NCI-H1694 treated with DMSO at 0.1 percent for 48 hours (cell line): Measurements from ENCODE around the gene TBC1D22A.
"Not testable (repeated sequence)": the region's sequence is repeated elsewhere in the genome, so short reads cannot be mapped to it uniquely, and the experiment has no call there.

Experiments
- DNase-seq: peaks from one replicate; lab custom pipeline; 2025; lab: John Stamatoyannopoulos, UW

TBC1D22A gene

GRCh38 chr22:46813816-46814597 is 51.6 kb downstream of the TBC1D22A start:
- no peak for DNase-seq

- DNase-seq = no peak
These were observed 52.7 kb downstream of the TBC1D22A start for GRCh38 chr22:46815132-46815531.

- no peak for DNase-seq
These were observed 53.1 kb downstream of the TBC1D22A start for GRCh38 chr22:46815559-46815895.

GRCh38 chr22:46815896-46816731 is 53.7 kb downstream of the TBC1D22A start:
- no peak for DNase-seq

- not testable (repeated sequence) for DNase-seq
These were observed 54.9 kb downstream of the TBC1D22A start for GRCh38 chr22:46817390-46817789.

GRCh38 chr22:46823248-46823647 is 60.8 kb downstream of the TBC1D22A start:
- DNase-seq = no peak

- DNase-seq = no peak
These were observed 61.2 kb downstream of the TBC1D22A start for GRCh38 chr22:46823654-46824053.

- no peak for DNase-seq
These were observed 62.0 kb downstream of the TBC1D22A start for GRCh38 chr22:46824344-46824909.

GRCh38 chr22:46824980-46825544 is 62.6 kb downstream of the TBC1D22A start:
- no peak for DNase-seq

GRCh38 chr22:46826438-46827135 is 64.1 kb downstream of the TBC1D22A start:
- no peak for DNase-seq

- DNase-seq = no peak
These were observed 64.8 kb downstream of the TBC1D22A start for GRCh38 chr22:46827136-46827780.

- DNase-seq = no peak
These were observed 65.3 kb downstream of the TBC1D22A start for GRCh38 chr22:46827781-46828180.

- DNase-seq = no peak
These were observed 66.0 kb downstream of the TBC1D22A start for GRCh38 chr22:46828323-46828900.

GRCh38 chr22:46829117-46829891 is 66.9 kb downstream of the TBC1D22A start:
- DNase-seq = no peak

- no peak for DNase-seq
These were observed 67.7 kb downstream of the TBC1D22A start for GRCh38 chr22:46829941-46830715.

GRCh38 chr22:46830841-46831240 is 68.4 kb downstream of the TBC1D22A start:
- no peak for DNase-seq

- no peak for DNase-seq
These were observed 70.8 kb downstream of the TBC1D22A start for GRCh38 chr22:46833228-46833627.

- DNase-seq = no peak
These were observed 71.7 kb downstream of the TBC1D22A start for GRCh38 chr22:46834021-46834737.

- no peak for DNase-seq
These were observed 72.8 kb downstream of the TBC1D22A start for GRCh38 chr22:46835288-46835687.
